Measurements from ENCODE around the gene THOC1.

- TF ChIP-seq CTCF (IDR thresholded peaks at IDR 0.05; ENCODE audit: insufficient read depth, low read length): no peak
- TF ChIP-seq GABPA (IDR thresholded peaks at IDR 0.05; ENCODE audit: low read depth): no peak
Measured at GRCh38 chr18:227374-227773, 40.5 kb downstream of the THOC1 start.
